Bronchial epithelial cell (primary cell): ENCODE data around the gene PTPRN2. TPM values are rescaled to one million over a fixed set of nuclear protein-coding genes. Genes with fewer than 3 reads are reported as not detected.

Experiments used
- DNase-seq: peaks from one replicate; pipeline ENCODE4 v3.0.0-alpha.2; 2010; ENCODE audit warnings: low read depth
- FAIRE-seq: peaks from 2 replicates; lab custom pipeline; 2011; peaks lifted over from hg19 to GRCh38; lab: Jason Lieb, UNC
- H3K27me3 ChIP-seq: 2 replicates; pipeline ENCODE4 v1.5.1; 2011; ENCODE audit warnings: low read length; ENCODE audit not compliant: control insufficient read depth, insufficient read depth
- H3K36me3 ChIP-seq: 2 replicates; pipeline ENCODE4 v1.5.1; 2011; ENCODE audit warnings: low read length; ENCODE audit not compliant: control insufficient read depth, insufficient read depth
- H3K4me3 ChIP-seq: 2 replicates; pipeline ENCODE4 v1.5.1; 2011; ENCODE audit warnings: mild to moderate bottlenecking, low read depth, low read length, control low read depth
- CTCF ChIP-seq: IDR thresholded peaks from 2 replicates; pipeline ENCODE4 v1.5.1; 2011; ENCODE audit warnings: mild to moderate bottlenecking, moderate library complexity, low read length, control low read depth, inconsistent platforms; ENCODE audit not compliant: insufficient read depth, severe bottlenecking
- total RNA-seq: library from RNA; depleted of rRNA; stranded (reverse); fragments of >200 nt; gene quantifications from 2 replicates; pipeline ENCODE4 v1.2.1, GENCODE V29; 2014

The PTPRN2 gene
- total RNA-seq, 1 donor from 2014 or later = 1.1 TPM

GRCh38 chr7:158252837-158253669 lies 334.6 kb downstream of the PTPRN2 start:
- no peak for TF ChIP-seq CTCF
- no peak for FAIRE-seq

GRCh38 chr7:158252081-158252836 lies 335.4 kb downstream of the PTPRN2 start:
- Histone ChIP-seq H3K36me3 (no peaks in the 10 kb centered on the region), H3K27me3 (no peaks in the 10 kb centered on the region), H3K4me3 (no peak overlapping the region)
- DNase-seq (no peak), FAIRE-seq (no peak)
- no peak for TF ChIP-seq CTCF

More at GRCh38 chr7:158252837-158253669, 334.6 kb downstream of the PTPRN2 start:
- H3K27me3 ChIP-seq = no peaks in the 10 kb centered on the region
- H3K4me3 ChIP-seq = no peak overlapping the region
- DNase-seq = no peak
- no peaks in the 10 kb centered on the region for H3K36me3 ChIP-seq

- Histone ChIP-seq H3K27me3 (no peaks in the 10 kb centered on the region), H3K36me3 (no peaks in the 10 kb centered on the region), H3K4me3 (no peak overlapping the region)
- DNase-seq = no peak
- TF ChIP-seq CTCF = no peak
- peak; percentile 93 for FAIRE-seq
These were observed 336.3 kb downstream of the PTPRN2 start for GRCh38 chr7:158251061-158251965.

GRCh38 chr7:158249692-158250091 lies 337.9 kb downstream of the PTPRN2 start:
- DNase-seq (no peak), FAIRE-seq (no peak)
- TF ChIP-seq CTCF = no peak
- H3K4me3 ChIP-seq = no peak overlapping the region
- H3K36me3 ChIP-seq = no peaks in the 10 kb centered on the region
- H3K27me3 ChIP-seq = no peaks in the 10 kb centered on the region

GRCh38 chr7:158248816-158249215 lies 338.8 kb downstream of the PTPRN2 start:
- DNase-seq = no peak
- H3K27me3 ChIP-seq = no peaks in the 10 kb centered on the region
- H3K36me3 ChIP-seq = no peaks in the 10 kb centered on the region
- H3K4me3 ChIP-seq = no peak overlapping the region
- no peak for TF ChIP-seq CTCF
- no peak for FAIRE-seq
